Mesenchymal stem cell (in vitro differentiated cells and primary cell): ENCODE results near the gene PCDHGA4.
A peak's percentile ranks its signal among the peaks of the same experiment; 100 is the strongest.
"Not testable (repeated sequence)": the region's sequence is repeated elsewhere in the genome, so short reads cannot be mapped to it uniquely, and the experiment has no call there.

ENCODE experiments used
- DNase-seq: peaks from one replicate; pipeline ENCODE4 v3.0.0-alpha.2; 2013
- H2AFZ ChIP-seq: one replicate; pipeline ENCODE4 v1.6.1; 2013; ENCODE audit warnings: low read depth, mild to moderate bottlenecking, control low read depth, inconsistent platforms, low read length, moderate library complexity
- H2AK5ac ChIP-seq: 2 replicates; pipeline ENCODE4 v1.6.1; 2013; ENCODE audit warnings: low read length, moderate library complexity, mild to moderate bottlenecking, inconsistent platforms; ENCODE audit not compliant: severe bottlenecking
- H2BK120ac ChIP-seq: one replicate; pipeline ENCODE4 v1.6.1; 2013; ENCODE audit warnings: low read depth, mild to moderate bottlenecking, inconsistent platforms, low read length, moderate library complexity
- H2BK12ac ChIP-seq, 2 experiments: one replicate each; pipeline ENCODE4 v1.6.1; 2013; ENCODE audit warnings: inconsistent platforms in 2 of 2, low read length in 2 of 2, mild to moderate bottlenecking in 2 of 2, moderate library complexity in 2 of 2, control low read depth in 1 of 2
- H2BK15ac ChIP-seq: one replicate; pipeline ENCODE4 v1.6.1; 2013; ENCODE audit warnings: mild to moderate bottlenecking, low read depth, inconsistent platforms; ENCODE audit not compliant: poor library complexity, severe bottlenecking
- H2BK5ac ChIP-seq: 2 replicates; pipeline ENCODE4 v1.6.1; 2013; ENCODE audit warnings: low read depth, mild to moderate bottlenecking, low read length, control low read depth, inconsistent platforms; ENCODE audit not compliant: poor library complexity, severe bottlenecking
- H3K14ac ChIP-seq, 2 experiments: one replicate each; pipeline ENCODE4 v1.6.1; 2013; ENCODE audit warnings: inconsistent platforms in 2 of 2, low read length in 2 of 2, control low read depth in 1 of 2, mild to moderate bottlenecking in 1 of 2, moderate library complexity in 1 of 2
- H3K18ac ChIP-seq, 2 experiments: one replicate each; pipeline ENCODE4 v1.6.1; 2013; ENCODE audit warnings: inconsistent platforms in 2 of 2, low read length in 2 of 2, control low read depth in 1 of 2, low read depth in 1 of 2, mild to moderate bottlenecking in 1 of 2
- H3K23ac ChIP-seq, 2 experiments: one replicate each; pipeline ENCODE4 v1.6.1; 2013; ENCODE audit warnings: inconsistent platforms in 2 of 2, low read length in 2 of 2, mild to moderate bottlenecking in 2 of 2, moderate library complexity in 2 of 2, control low read depth in 1 of 2
- H3K27ac ChIP-seq: 2 replicates; pipeline ENCODE4 v1.5.1; 2013; ENCODE audit warnings: mild to moderate bottlenecking, moderate library complexity, low read length, control low read depth, inconsistent platforms; ENCODE audit not compliant: poor library complexity, severe bottlenecking
- H3K27me3 ChIP-seq, 2 experiments: 2 replicates each; pipeline versions ENCODE4 v1.6.1 to v1.7.0; 2013; ENCODE audit warnings: low read length in 2 of 2, mild to moderate bottlenecking in 2 of 2, moderate library complexity in 2 of 2, control low read depth in 1 of 2, inconsistent platforms in 1 of 2; ENCODE audit not compliant: control insufficient read depth in 1 of 2, insufficient read depth in 1 of 2
- H3K36me3 ChIP-seq, 2 experiments: 2 replicates each; pipeline versions ENCODE4 v1.6.1 to v1.7.0; 2013; ENCODE audit warnings: low read length in 2 of 2, control low read depth in 1 of 2, inconsistent platforms in 1 of 2, low read depth in 1 of 2, mild to moderate bottlenecking in 1 of 2; ENCODE audit not compliant: insufficient read depth in 2 of 2, control insufficient read depth in 1 of 2
- H3K4ac ChIP-seq, 2 experiments: one replicate each; pipeline ENCODE4 v1.6.1; 2013; ENCODE audit warnings: inconsistent platforms in 2 of 2, low read length in 2 of 2, mild to moderate bottlenecking in 2 of 2, moderate library complexity in 2 of 2, control low read depth in 1 of 2, low read depth in 1 of 2
- H3K4me1 ChIP-seq: 2 replicates; pipeline ENCODE4 v1.6.1; 2013; ENCODE audit warnings: low read depth, low read length, control low read depth; ENCODE audit not compliant: control insufficient read depth, insufficient read depth
- H3K4me2 ChIP-seq: 2 replicates; pipeline ENCODE4 v1.6.1; 2013; ENCODE audit warnings: low read length, mild to moderate bottlenecking, inconsistent platforms; ENCODE audit not compliant: poor library complexity, severe bottlenecking
- H3K4me3 ChIP-seq, 2 experiments: 2 replicates each; pipeline versions ENCODE4 v1.5.1 to v1.7.0; 2013; ENCODE audit warnings: low read length in 2 of 2, mild to moderate bottlenecking in 2 of 2, control low read depth in 1 of 2, low read depth in 1 of 2; ENCODE audit not compliant: insufficient read depth in 1 of 2
- H3K79me1 ChIP-seq: replicated peaks from 2 replicates; pipeline ENCODE4 v1.6.1; 2013; ENCODE audit warnings: mild to moderate bottlenecking, control low read depth, low read length, inconsistent platforms; ENCODE audit not compliant: poor library complexity, severe bottlenecking
- H3K9ac ChIP-seq: 2 replicates; pipeline ENCODE4 v1.7.0; 2013; ENCODE audit warnings: mild to moderate bottlenecking, low read length, moderate library complexity
- H3K9me3 ChIP-seq: 2 replicates; pipeline ENCODE4 v1.7.0; 2013; ENCODE audit warnings: mild to moderate bottlenecking, low read length; ENCODE audit not compliant: control insufficient read depth
- H4K8ac ChIP-seq: one replicate; pipeline ENCODE4 v1.6.1; 2013; ENCODE audit warnings: inconsistent platforms, mild to moderate bottlenecking, low read length, moderate library complexity
- H4K91ac ChIP-seq: one replicate; pipeline ENCODE4 v1.6.1; 2013; ENCODE audit warnings: mild to moderate bottlenecking, low read length, inconsistent platforms
- WGBS: methylation state at CpG from one replicate; pipeline ENCODE4 v1.1.7; 2013; ENCODE audit warnings: mixed read lengths; 5-methylcytosine and 5-hydroxymethylcytosine counted together

The PCDHGA4 gene

GRCh38 chr5:141383345-141383744, 28.5 kb downstream of the PCDHGA4 start:
- Histone ChIP-seq H3K79me1 (peaks cover 2% of the 10 kb centered on the region), H4K91ac (no peak overlapping the region), H3K18ac (no peak overlapping the region)

GRCh38 chr5:141384471-141385267, 29.8 kb downstream of the PCDHGA4 start:
- Histone ChIP-seq H3K79me1 (peaks cover 7% of the 10 kb centered on the region), H3K4me2 (no peak overlapping the region), H3K27me3 (no peaks in the 10 kb centered on the region), H3K23ac (no peak overlapping the region), H2BK5ac (no peak overlapping the region), H3K4me3 (no peak overlapping the region), H2BK15ac (no peak overlapping the region), H3K14ac (no peak overlapping the region), H3K27ac (no peak overlapping the region), H4K91ac (no peak overlapping the region), H3K9ac (no peak overlapping the region), H3K4me1 (peaks cover 2% of the 10 kb centered on the region), H3K36me3 (peaks cover 0 to 8% of the 10 kb centered on the region in 2 experiments), H2AK5ac (no peak overlapping the region), H3K18ac (no peak overlapping the region), H2BK12ac (no peak overlapping the region), H2BK120ac (no peak overlapping the region), H3K4ac (no peak overlapping the region), H3K9me3 (peaks cover 44% of the 10 kb centered on the region), H4K8ac (no peak overlapping the region), H2AFZ (no peak overlapping the region)
- WGBS: 92% methylated on average over 40 of the region's 43 CpGs
- DNase-seq: no peak

More at GRCh38 chr5:141383345-141383744, 28.5 kb downstream of the PCDHGA4 start:
- Histone ChIP-seq H3K27ac (no peak overlapping the region), H3K27me3 (no peaks in the 10 kb centered on the region), H2AK5ac (no peak overlapping the region), H3K23ac (no peak overlapping the region), H2BK120ac (no peak overlapping the region), H3K9ac (no peak overlapping the region), H2BK5ac (no peak overlapping the region), H3K9me3 (peaks cover 33% of the 10 kb centered on the region), H4K8ac (no peak overlapping the region), H3K4me3 (peak overlapping the region in 1 of 2 experiments; percentile 77), H3K14ac (no peak overlapping the region), H2AFZ (no peak overlapping the region), H3K36me3 (no peaks in the 10 kb centered on the region), H2BK12ac (no peak overlapping the region), H3K4ac (no peak overlapping the region), H3K4me1 (no peaks in the 10 kb centered on the region), H3K4me2 (no peak overlapping the region), H2BK15ac (no peak overlapping the region)
- WGBS: 96% methylated on average over 20 of the region's 21 CpGs
- no peak for DNase-seq

GRCh38 chr5:141387557-141388311, 32.9 kb downstream of the PCDHGA4 start, which contains the start of gene PCDHGB4:
PCDHGB4 (plus strand) TSS chr5:141387698; CDS start chr5:141387885, 187 bp downstream.
- not testable (repeated sequence) for H4K91ac ChIP-seq, H3K9ac ChIP-seq, H2BK120ac ChIP-seq, H3K23ac ChIP-seq, H2AK5ac ChIP-seq, H4K8ac ChIP-seq, H3K4me2 ChIP-seq, H2AFZ ChIP-seq, H3K4ac ChIP-seq, H2BK12ac ChIP-seq, H3K14ac ChIP-seq, H3K4me1 ChIP-seq, H2BK5ac ChIP-seq, H2BK15ac ChIP-seq, H3K27me3 ChIP-seq, H3K18ac ChIP-seq
- WGBS: 21% methylated on average over 10 of the region's 40 CpGs
- H3K79me1 ChIP-seq: peaks cover 12% of the 10 kb centered on the region
- peak; percentile 74 for DNase-seq
- H3K36me3 ChIP-seq: peaks cover 0 to 14% of the 10 kb centered on the region in 2 experiments
- H3K4me3 ChIP-seq: peak within 1 kb of the TSS; percentile 47 to 62
- peak within 1 kb of the TSS; percentile 57 for H3K27ac ChIP-seq
- H3K9me3 ChIP-seq: peaks cover 62% of the 10 kb centered on the region

- Histone ChIP-seq H3K14ac (no peak overlapping the region), H2AK5ac (no peak overlapping the region), H3K23ac (no peak overlapping the region), H2BK15ac (no peak overlapping the region), H2BK5ac (no peak overlapping the region), H3K36me3 (peaks cover 0 to 22% of the 10 kb centered on the region in 2 experiments), H4K8ac (no peak overlapping the region), H3K4ac (no peak overlapping the region), H3K4me1 (peaks cover 3% of the 10 kb centered on the region), H3K18ac (no peak overlapping the region), H3K4me3 (peak overlapping the region in 1 of 2 experiments; percentile 59), H2BK12ac (no peak overlapping the region), H3K4me2 (no peak overlapping the region), H2BK120ac (no peak overlapping the region), H3K27ac (no peak overlapping the region), H3K79me1 (peaks cover 18% of the 10 kb centered on the region), H3K9me3 (peaks cover 63% of the 10 kb centered on the region), H3K27me3 (no peaks in the 10 kb centered on the region), H2AFZ (no peak overlapping the region), H4K91ac (no peak overlapping the region), H3K9ac (no peak overlapping the region)
- 97% methylated on average over 7 of the region's 10 CpGs for WGBS
- no peak for DNase-seq
Observed at GRCh38 chr5:141388661-141389060, 33.8 kb downstream of the PCDHGA4 start.
